ENCODE measurements around the gene PPM1H. TPM values are rescaled to one million over a fixed set of nuclear protein-coding genes. Genes with fewer than 3 reads are reported as not detected.

PPM1H gene
- total and polyA plus RNA-seq, 4 donors = 22.0 to 35.8 (median 26.0) TPM

DNA sequence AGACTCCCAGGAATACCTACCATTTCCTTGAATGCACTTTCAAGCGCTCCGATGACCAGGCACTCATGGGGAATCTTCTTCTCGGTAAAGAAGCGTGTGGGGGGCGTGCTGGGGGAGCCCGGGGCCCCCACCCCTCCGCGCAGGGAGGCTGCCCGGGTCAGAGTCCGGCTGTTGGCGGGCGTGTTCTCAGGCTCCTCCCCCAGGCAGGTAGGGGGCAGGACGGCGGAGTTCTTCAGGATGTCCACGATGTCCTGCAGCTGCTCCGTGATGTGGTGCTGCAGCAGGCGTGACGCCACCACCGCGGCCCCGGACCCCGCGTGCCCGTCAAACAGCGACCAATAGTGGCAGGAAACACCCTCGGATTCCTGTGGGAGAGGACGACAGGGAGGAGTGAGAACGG is 133.2 kb downstream of the PPM1H start:
- Histone ChIP-seq H3K4me1 (ENCODE audit: control insufficient read depth, insufficient read depth, low read length) (no peaks in the 10 kb centered on the region), H3K27ac (ENCODE audit: low read depth, low read length) (no peak overlapping the region), H3K4me3 (ENCODE audit: low read depth, low read length) (no peak overlapping the region), H3K27me3 (ENCODE audit: control insufficient read depth, insufficient read depth, low read length) (no peaks in the 10 kb centered on the region), H3K9me3 (ENCODE audit: control insufficient read depth, insufficient read depth, low read length) (no peaks in the 10 kb centered on the region), H3K36me3 (ENCODE audit: control insufficient read depth, insufficient read depth, low read length) (peaks cover 7% of the 10 kb centered on the region)
- WGBS (ENCODE audit: insufficient coverage) = 94% methylated on average over 28 of the region's 28 CpGs
- DNase-seq (ENCODE audit: low read depth in 4 of 6, low spot score in 6 of 6) = no peak

DNA sequence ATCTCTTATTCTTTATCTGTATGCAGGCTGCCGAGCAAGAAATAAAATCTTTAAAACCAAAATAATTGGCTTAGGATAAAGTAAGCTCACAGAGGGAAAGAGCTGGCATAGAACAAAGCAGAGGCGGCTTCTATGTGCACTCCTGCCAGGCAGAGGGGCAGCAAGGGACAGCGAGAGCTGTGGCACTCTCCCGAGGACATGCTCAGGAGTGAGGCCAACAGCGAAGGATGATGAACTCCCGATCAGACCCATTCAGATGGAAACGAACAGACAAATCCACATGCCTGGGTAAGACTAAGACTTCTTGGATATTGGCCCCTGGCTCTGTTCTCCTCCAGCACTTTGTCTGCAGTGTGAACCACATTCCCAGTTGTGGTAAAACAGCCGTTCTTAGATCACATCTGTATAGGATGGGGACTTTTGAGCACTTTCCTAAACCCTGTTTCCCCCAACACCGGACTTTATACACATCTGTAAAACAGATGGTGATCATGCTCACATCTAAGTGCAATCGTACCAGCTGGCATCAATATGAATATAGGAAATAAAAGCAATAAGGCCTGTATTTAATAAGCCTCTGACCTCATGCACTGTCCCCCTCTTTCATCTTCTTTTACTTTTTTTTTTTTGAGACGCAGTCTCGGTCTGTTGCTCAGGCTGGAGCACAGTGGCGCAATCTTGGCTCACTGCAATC is 134.1 kb downstream of the PPM1H start:
- Histone ChIP-seq H3K4me1 (ENCODE audit: control insufficient read depth, insufficient read depth, low read length) (no peaks in the 10 kb centered on the region), H3K4me3 (ENCODE audit: low read depth, low read length) (no peak overlapping the region), H3K27ac (ENCODE audit: low read depth, low read length) (no peak overlapping the region), H3K36me3 (ENCODE audit: control insufficient read depth, insufficient read depth, low read length) (peaks cover 7% of the 10 kb centered on the region), H3K27me3 (ENCODE audit: control insufficient read depth, insufficient read depth, low read length) (no peaks in the 10 kb centered on the region), H3K9me3 (ENCODE audit: control insufficient read depth, insufficient read depth, low read length) (no peaks in the 10 kb centered on the region)
- 75% methylated on average over 9 of the region's 13 CpGs for WGBS (ENCODE audit: insufficient coverage)
- DNase-seq (ENCODE audit: low read depth in 4 of 6, low spot score in 6 of 6) = no peak

DNA sequence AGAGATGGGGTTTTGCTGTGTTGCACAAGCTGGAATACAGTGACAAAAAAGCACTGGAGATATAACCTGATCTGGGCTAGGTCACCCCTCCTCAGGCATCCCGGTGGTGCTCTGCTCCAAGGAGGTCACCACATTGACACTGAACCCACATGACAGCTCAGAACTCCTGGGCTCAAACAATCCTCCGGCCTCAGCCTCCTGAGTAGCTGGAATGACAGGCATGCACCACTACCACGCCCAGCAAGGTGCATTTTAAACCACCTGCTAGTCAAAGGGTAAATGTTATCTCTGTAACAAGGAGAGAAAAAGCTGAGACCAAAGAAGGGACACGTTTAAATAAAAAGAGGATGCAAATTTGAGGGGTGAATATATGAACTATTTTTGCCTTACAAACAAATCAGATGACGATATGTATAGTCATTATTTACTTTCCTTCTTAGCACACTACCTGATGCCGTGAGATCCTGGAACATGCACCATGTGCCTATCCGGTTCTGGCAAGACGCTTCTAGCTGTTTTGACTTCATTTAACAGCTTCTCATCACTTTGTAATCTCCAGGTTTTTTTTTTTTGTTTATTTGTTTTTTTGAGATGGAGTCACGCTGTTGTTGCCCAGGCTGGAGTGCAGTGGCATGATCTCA is 135.1 kb downstream of the PPM1H start:
- H3K4me1 ChIP-seq (ENCODE audit: control insufficient read depth, insufficient read depth, low read length) = no peaks in the 10 kb centered on the region
- 90% methylated on average over 3 of the region's 9 CpGs for WGBS (ENCODE audit: insufficient coverage)

DNA sequence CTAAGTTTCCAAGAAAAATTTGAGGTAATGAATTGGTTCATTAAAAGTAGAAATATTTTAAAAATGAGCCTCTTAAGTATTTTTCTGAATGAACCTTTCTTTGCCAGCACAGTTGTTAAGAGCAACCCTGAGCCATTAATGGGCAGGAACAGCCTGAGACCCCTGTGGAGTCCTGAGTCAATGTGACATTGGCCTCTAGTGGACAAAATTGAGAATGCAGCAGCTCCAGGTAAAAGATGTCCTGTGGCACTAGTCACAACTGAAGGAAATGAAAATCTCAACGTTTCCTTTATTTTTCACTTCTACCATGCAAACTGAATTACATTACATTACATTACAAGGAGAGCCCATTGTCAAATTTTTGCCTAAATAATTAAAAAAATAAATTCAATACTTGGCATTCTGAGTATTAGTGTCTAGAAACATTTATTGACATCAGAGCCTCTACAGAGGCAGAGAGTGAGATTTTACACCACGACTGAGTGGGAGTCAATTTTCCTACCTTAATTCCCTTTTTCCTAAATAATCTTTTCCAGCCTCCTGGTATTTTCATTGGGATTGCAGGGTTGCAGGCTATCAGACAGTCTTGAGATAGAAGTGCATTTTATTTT is 135.7 kb downstream of the PPM1H start:
- no peaks in the 10 kb centered on the region for H3K27me3 ChIP-seq (ENCODE audit: control insufficient read depth, insufficient read depth, low read length)
- H3K36me3 ChIP-seq (ENCODE audit: control insufficient read depth, insufficient read depth, low read length) = peaks cover 7% of the 10 kb centered on the region
- H3K27ac ChIP-seq (ENCODE audit: low read depth, low read length) = no peak overlapping the region
- no CpG with 5 or more reads among the region's 2 CpGs for WGBS (ENCODE audit: insufficient coverage)
- H3K4me1 ChIP-seq (ENCODE audit: control insufficient read depth, insufficient read depth, low read length) = no peaks in the 10 kb centered on the region
- no peaks in the 10 kb centered on the region for H3K9me3 ChIP-seq (ENCODE audit: control insufficient read depth, insufficient read depth, low read length)
- DNase-seq (ENCODE audit: low read depth in 4 of 6, low spot score in 6 of 6) = peak in 5 of 6 donors; percentile 74 to 96 (median 80)
- H3K4me3 ChIP-seq (ENCODE audit: low read depth, low read length) = no peak overlapping the region

More for the DNA sequence above, 135.1 kb downstream of the PPM1H start:
- H3K4me3 ChIP-seq (ENCODE audit: low read depth, low read length) = no peak overlapping the region
- H3K9me3 ChIP-seq (ENCODE audit: control insufficient read depth, insufficient read depth, low read length) = no peaks in the 10 kb centered on the region
- H3K27ac ChIP-seq (ENCODE audit: low read depth, low read length) = no peak overlapping the region
- H3K27me3 ChIP-seq (ENCODE audit: control insufficient read depth, insufficient read depth, low read length) = no peaks in the 10 kb centered on the region
- no peak for DNase-seq (ENCODE audit: low read depth in 4 of 6, low spot score in 6 of 6)
- peaks cover 7% of the 10 kb centered on the region for H3K36me3 ChIP-seq (ENCODE audit: control insufficient read depth, insufficient read depth, low read length)

GRCh38 chr12:62794218-62794583 is 140.7 kb downstream of the PPM1H start:
- DNase-seq (ENCODE audit: low read depth in 4 of 6, low spot score in 6 of 6) = no peak
- H3K27ac ChIP-seq (ENCODE audit: low read depth, low read length) = no peak overlapping the region
- 40% methylated on average over 1 of the region's 1 CpG for WGBS (ENCODE audit: insufficient coverage)

DNA sequence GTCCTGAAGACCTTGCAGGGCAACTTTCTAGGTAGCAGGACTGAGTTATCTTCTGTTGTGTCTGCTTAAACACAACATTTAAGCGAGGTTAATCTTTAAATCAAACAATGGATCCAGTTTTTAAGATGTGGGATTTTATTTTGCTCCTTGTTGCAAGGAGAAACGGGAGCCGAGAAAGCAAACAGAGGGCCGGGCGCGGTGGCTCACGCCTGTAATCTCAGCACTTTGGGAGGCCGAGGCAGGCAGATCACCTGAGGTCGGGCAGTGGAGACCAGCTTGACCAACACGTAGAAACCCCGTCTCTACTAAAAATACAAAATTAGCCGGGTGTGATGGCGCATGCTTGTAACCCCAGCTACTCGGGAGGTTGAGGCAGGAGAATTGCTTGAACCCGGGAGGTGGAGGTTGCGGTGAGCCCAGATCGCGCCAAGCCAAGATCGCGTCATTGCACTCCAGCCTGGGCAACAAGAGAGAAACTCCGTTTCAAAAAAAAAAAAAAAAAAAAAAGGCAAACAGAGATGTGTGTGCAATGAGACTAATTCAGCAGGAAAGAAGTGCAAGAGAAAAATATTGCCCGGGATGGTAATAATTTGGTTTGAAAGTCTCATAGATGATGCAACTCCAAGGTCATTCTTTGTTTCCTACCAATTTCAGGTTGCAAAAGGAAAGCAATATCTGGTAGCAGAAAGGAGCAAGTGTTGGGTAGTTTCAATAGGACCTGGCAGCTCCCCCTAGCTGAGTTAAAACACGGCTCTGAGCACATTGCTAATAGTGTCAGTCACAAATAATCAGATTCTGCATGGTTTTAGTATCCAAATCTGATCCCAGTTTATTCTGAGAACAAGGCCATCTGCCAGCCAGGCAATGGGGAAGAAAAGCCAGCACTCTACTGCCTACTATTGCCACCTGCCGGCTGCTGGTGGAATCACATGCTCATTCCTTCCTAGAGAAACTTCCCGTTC is 141.4 kb downstream of the PPM1H start:
- Histone ChIP-seq H3K4me1 (ENCODE audit: control insufficient read depth, insufficient read depth, low read length) (peaks cover 2% of the 10 kb centered on the region), H3K4me3 (ENCODE audit: low read depth, low read length) (no peak overlapping the region), H3K27ac (ENCODE audit: low read depth, low read length) (no peak overlapping the region), H3K27me3 (ENCODE audit: control insufficient read depth, insufficient read depth, low read length) (no peaks in the 10 kb centered on the region), H3K9me3 (ENCODE audit: control insufficient read depth, insufficient read depth, low read length) (no peaks in the 10 kb centered on the region), H3K36me3 (ENCODE audit: control insufficient read depth, insufficient read depth, low read length) (no peaks in the 10 kb centered on the region)
- peak; percentile 80 to 97 (median 84) for DNase-seq (ENCODE audit: low read depth in 4 of 6, low spot score in 6 of 6)
- WGBS (ENCODE audit: insufficient coverage) = 83% methylated on average over 8 of the region's 25 CpGs

More at GRCh38 chr12:62794218-62794583, 140.7 kb downstream of the PPM1H start:
- Histone ChIP-seq H3K9me3 (ENCODE audit: control insufficient read depth, insufficient read depth, low read length) (no peaks in the 10 kb centered on the region), H3K4me3 (ENCODE audit: low read depth, low read length) (no peak overlapping the region), H3K27me3 (ENCODE audit: control insufficient read depth, insufficient read depth, low read length) (no peaks in the 10 kb centered on the region), H3K4me1 (ENCODE audit: control insufficient read depth, insufficient read depth, low read length) (peaks cover 2% of the 10 kb centered on the region), H3K36me3 (ENCODE audit: control insufficient read depth, insufficient read depth, low read length) (no peaks in the 10 kb centered on the region)

- no peaks in the 10 kb centered on the region for H3K9me3 ChIP-seq (ENCODE audit: control insufficient read depth, insufficient read depth, low read length)
- H3K4me3 ChIP-seq (ENCODE audit: low read depth, low read length) = no peak overlapping the region
- no peaks in the 10 kb centered on the region for H3K36me3 ChIP-seq (ENCODE audit: control insufficient read depth, insufficient read depth, low read length)
- peaks cover 2% of the 10 kb centered on the region for H3K4me1 ChIP-seq (ENCODE audit: control insufficient read depth, insufficient read depth, low read length)
- H3K27me3 ChIP-seq (ENCODE audit: control insufficient read depth, insufficient read depth, low read length) = no peaks in the 10 kb centered on the region
- no peak overlapping the region for H3K27ac ChIP-seq (ENCODE audit: low read depth, low read length)
- peak in 1 of 6 donors; percentile 64 for DNase-seq (ENCODE audit: low read depth in 4 of 6, low spot score in 6 of 6)
- WGBS (ENCODE audit: insufficient coverage) = 48% methylated on average over 2 of the region's 5 CpGs
These were observed 142.6 kb downstream of the PPM1H start for GRCh38 chr12:62792236-62792870.

DNA sequence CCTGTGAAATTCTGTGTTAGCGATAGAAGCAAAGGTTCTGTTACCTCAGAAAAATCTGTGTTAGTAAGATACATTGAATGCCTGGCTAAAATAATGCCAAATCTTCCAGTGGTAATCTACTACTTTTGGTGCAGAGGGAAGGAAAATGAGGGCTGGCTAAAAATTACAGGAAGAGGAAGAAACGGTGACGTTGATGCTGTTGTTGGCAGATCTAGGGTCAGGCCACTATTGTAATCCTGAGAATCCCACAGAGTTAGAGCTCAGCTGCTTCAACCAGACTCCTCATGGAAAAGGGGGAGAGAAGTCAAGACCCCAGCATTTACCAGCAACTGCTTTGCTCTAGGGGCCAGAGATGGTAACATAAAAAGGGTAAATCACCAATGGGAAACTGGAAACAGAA is 145.1 kb downstream of the PPM1H start:
- H3K4me3 ChIP-seq (ENCODE audit: low read depth, low read length) = no peak overlapping the region
- peaks cover 6% of the 10 kb centered on the region for H3K4me1 ChIP-seq (ENCODE audit: control insufficient read depth, insufficient read depth, low read length)
- H3K27me3 ChIP-seq (ENCODE audit: control insufficient read depth, insufficient read depth, low read length) = no peaks in the 10 kb centered on the region
- DNase-seq (ENCODE audit: low read depth in 4 of 6, low spot score in 6 of 6) = no peak
- peak overlapping the region; percentile 6 for H3K27ac ChIP-seq (ENCODE audit: low read depth, low read length)
- WGBS (ENCODE audit: insufficient coverage) = 95% methylated on average over 3 of the region's 3 CpGs
- no peaks in the 10 kb centered on the region for H3K36me3 ChIP-seq (ENCODE audit: control insufficient read depth, insufficient read depth, low read length)
- H3K9me3 ChIP-seq (ENCODE audit: control insufficient read depth, insufficient read depth, low read length) = no peaks in the 10 kb centered on the region

DNA sequence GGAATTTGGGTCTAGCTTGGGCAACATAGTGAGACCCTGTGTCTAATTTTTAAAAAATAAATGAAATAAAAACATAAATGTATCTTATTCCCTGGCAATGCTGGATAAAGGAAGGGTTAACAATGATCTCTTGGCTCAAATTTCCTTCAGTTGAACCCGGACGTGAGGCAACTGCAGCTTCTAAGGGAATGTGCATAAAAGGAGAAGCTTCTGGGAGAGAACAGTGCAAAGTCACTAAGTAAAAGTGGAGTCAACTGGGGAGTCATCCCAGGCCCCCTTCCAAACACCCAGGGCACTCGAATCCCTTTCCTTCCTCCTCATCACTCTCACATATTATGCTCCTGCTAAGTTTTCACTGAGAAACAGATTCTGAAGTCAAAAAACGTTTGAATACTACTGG is 147.3 kb downstream of the PPM1H start:
- H3K27ac ChIP-seq (ENCODE audit: low read depth, low read length) = peak overlapping the region; percentile 2
- H3K9me3 ChIP-seq (ENCODE audit: control insufficient read depth, insufficient read depth, low read length) = no peaks in the 10 kb centered on the region
- H3K4me3 ChIP-seq (ENCODE audit: low read depth, low read length) = no peak overlapping the region
- no peak for DNase-seq (ENCODE audit: low read depth in 4 of 6, low spot score in 6 of 6)
- H3K4me1 ChIP-seq (ENCODE audit: control insufficient read depth, insufficient read depth, low read length) = peaks cover 6% of the 10 kb centered on the region
- H3K27me3 ChIP-seq (ENCODE audit: control insufficient read depth, insufficient read depth, low read length) = no peaks in the 10 kb centered on the region
- 40% methylated on average over 1 of the region's 4 CpGs for WGBS (ENCODE audit: insufficient coverage)
- no peaks in the 10 kb centered on the region for H3K36me3 ChIP-seq (ENCODE audit: control insufficient read depth, insufficient read depth, low read length)
